GM19043 (cell line): ENCODE results near the gene ALG5.

Source experiments
- ATAC-seq: cut with Tn5 transposase; IDR thresholded peaks from one replicate; pipeline ENCODE4 v1.9.1; 2021; ENCODE audit warnings: low read depth; ENCODE audit not compliant: unreplicated experiment

ALG5 gene

GRCh38 chr13:36999054-36999714 lies at the start of gene ALG5:
TSS of gene ALG5 (minus strand) at chr13:36999340. CDS start at chr13:36999300, 40 bp downstream.
- peak; percentile 64 for ATAC-seq

- ATAC-seq, result no peak
Measured at GRCh38 chr13:37047846-37048245, 48.7 kb upstream of the ALG5 start.

GRCh38 chr13:37047032-37047431 lies 47.9 kb upstream of the ALG5 start:
- ATAC-seq, result no peak

GRCh38 chr13:37046062-37046461 lies 46.9 kb upstream of the ALG5 start:
- ATAC-seq, result no peak

GRCh38 chr13:37040789-37041188 lies 41.6 kb upstream of the ALG5 start:
- ATAC-seq, result no peak

- ATAC-seq, result no peak
Measured at GRCh38 chr13:37039896-37040295, 40.8 kb upstream of the ALG5 start.

- no peak for ATAC-seq
Measured at GRCh38 chr13:37037241-37037640, 38.1 kb upstream of the ALG5 start.

GRCh38 chr13:37029617-37030016 lies 30.5 kb upstream of the ALG5 start:
- no peak for ATAC-seq

GRCh38 chr13:37027639-37028038 lies 28.5 kb upstream of the ALG5 start:
- no peak for ATAC-seq

- no peak for ATAC-seq
Measured at GRCh38 chr13:37026771-37027170, 27.6 kb upstream of the ALG5 start.

GRCh38 chr13:37023871-37024270 lies 24.7 kb upstream of the ALG5 start:
- ATAC-seq, result no peak

GRCh38 chr13:37014609-37015008 lies 15.5 kb upstream of the ALG5 start:
- no peak for ATAC-seq

GRCh38 chr13:37011788-37012187 lies 12.6 kb upstream of the ALG5 start:
- ATAC-seq, result no peak

GRCh38 chr13:37011002-37011401 lies 11.9 kb upstream of the ALG5 start:
- no peak for ATAC-seq

- ATAC-seq, result no peak
Measured at GRCh38 chr13:37010424-37010823, 11.3 kb upstream of the ALG5 start.

- ATAC-seq, result no peak
Measured at GRCh38 chr13:37009692-37010091, 10.6 kb upstream of the ALG5 start.

- no peak for ATAC-seq
Measured at GRCh38 chr13:37001921-37002250, 2.7 kb upstream of the ALG5 start.

GRCh38 chr13:36998624-36999041 lies 507 bp downstream of the ALG5 start:
- ATAC-seq, result no peak

- ATAC-seq, result no peak
Measured at GRCh38 chr13:36997716-36998427, 1.3 kb downstream of the ALG5 start.

GRCh38 chr13:36992362-36992761 lies 6.8 kb downstream of the ALG5 start:
- no peak for ATAC-seq

- ATAC-seq, result no peak
Measured at GRCh38 chr13:36986462-36987240, 12.5 kb downstream of the ALG5 start.
